HUES6 (cell line): ENCODE results near the gene HCST.
A peak's percentile ranks its signal among the peaks of the same experiment; 100 is the strongest.
"Not testable (repeated sequence)": the region's sequence is repeated elsewhere in the genome, so short reads cannot be mapped to it uniquely, and the experiment has no call there.

ENCODE experiments used
- H3K27ac ChIP-seq: 2 replicates; pipeline ENCODE4 v1.7.0; 2013; ENCODE audit warnings: low read depth, mild to moderate bottlenecking, low read length, inconsistent platforms
- H3K27me3 ChIP-seq: 2 replicates; pipeline ENCODE4 v1.6.1; 2013; ENCODE audit warnings: low read length; ENCODE audit not compliant: control insufficient read depth, insufficient read depth
- H3K36me3 ChIP-seq: 2 replicates; pipeline ENCODE4 v1.6.1; 2013; ENCODE audit warnings: low read length; ENCODE audit not compliant: control insufficient read depth, insufficient read depth
- H3K4me1 ChIP-seq: 2 replicates; pipeline ENCODE4 v1.6.1; 2013; ENCODE audit warnings: low read length; ENCODE audit not compliant: control insufficient read depth, insufficient read depth
- H3K4me3 ChIP-seq: 2 replicates; pipeline ENCODE4 v1.5.1; 2013; ENCODE audit warnings: low read depth, low read length
- H3K9ac ChIP-seq: one replicate; pipeline ENCODE4 v1.6.1; 2013; ENCODE audit warnings: mild to moderate bottlenecking, low read length
- H3K9me3 ChIP-seq: 2 replicates; pipeline ENCODE4 v1.6.1; 2013; ENCODE audit warnings: low read depth, low read length; ENCODE audit not compliant: control insufficient read depth, insufficient read depth

Gene HCST

DNA sequence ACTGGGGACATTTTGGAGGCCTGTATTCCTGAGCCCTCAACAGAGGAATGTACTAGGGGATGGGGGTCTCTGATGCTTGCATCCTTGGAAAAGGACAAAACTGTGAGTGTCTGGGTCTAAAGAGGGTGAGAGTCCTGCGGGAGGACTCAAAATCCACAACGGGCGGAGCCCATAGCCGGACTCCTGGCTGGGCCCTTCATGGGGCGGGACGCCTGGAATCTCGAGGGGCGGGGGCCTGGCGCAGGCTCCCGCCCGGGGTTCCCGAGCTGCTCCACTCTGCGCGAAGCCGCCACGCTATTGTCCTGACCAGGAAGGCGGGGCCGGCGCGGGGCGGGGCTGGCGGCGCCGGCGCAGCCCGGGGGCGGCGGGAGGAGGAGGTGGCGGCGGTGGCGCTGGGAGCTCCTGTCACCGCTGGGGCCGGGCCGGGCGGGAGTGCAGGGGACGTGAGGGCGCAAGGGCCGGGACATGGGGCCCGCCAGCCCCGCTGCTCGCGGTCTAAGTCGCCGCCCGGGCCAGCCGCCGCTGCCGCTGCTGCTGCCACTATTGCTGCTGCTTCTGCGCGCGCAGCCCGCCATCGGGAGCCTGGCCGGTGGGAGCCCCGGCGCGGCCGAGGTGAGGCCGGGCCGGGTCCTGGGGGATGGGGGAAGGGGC is 34.0 kb upstream of the HCST start, which contains the start of gene APLP1:
APLP1 (plus strand) TSS at position 403 of the 651 bp plus-strand sequence; CDS start at position 466, 63 bp downstream.
- Histone ChIP-seq H3K27ac (no peak within 1 kb of the TSS), H3K9ac (peak within 1 kb of the TSS; percentile 6), H3K36me3 (no peaks in the 10 kb centered on the region), H3K4me1 (peaks cover 16% of the 10 kb centered on the region; the same call in 1 of the 2 replicates), H3K4me3 (peak within 1 kb of the TSS; percentile 77), H3K27me3 (peaks cover 49% of the 10 kb centered on the region), H3K9me3 (no peaks in the 10 kb centered on the region)

DNA sequence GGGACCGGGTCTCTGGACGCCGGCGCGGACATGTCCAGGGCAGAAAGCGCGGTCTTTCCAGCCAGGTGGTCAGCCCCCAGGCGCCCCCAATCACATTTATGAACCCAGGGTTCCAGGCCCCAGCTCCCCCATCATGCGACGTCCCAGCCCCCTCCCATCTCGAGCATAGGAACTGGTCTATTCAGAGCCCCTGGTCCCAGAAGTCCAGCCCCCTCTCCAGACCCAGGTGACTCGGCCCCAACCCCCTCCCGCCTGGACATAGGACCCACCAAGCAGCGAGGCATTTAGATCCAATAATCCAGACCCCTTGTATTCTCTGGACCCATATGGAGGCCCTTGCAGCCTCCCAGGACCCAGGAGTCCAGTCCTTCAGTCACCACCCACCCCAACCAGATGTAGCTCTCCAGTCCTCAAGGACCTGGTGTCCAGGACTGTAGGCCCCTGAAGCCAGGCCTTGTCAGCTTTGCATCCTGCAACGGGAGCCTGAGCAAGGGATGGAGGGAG is 33.5 kb upstream of the HCST start:
- Histone ChIP-seq H3K9me3 (no peaks in the 10 kb centered on the region), H3K27me3 (peaks cover 49% of the 10 kb centered on the region), H3K9ac (no peak overlapping the region), H3K4me1 (peaks cover 16% of the 10 kb centered on the region; the same call in 1 of the 2 replicates), H3K4me3 (peak overlapping the region; percentile 77), H3K36me3 (no peaks in the 10 kb centered on the region), H3K27ac (no peak overlapping the region)

DNA sequence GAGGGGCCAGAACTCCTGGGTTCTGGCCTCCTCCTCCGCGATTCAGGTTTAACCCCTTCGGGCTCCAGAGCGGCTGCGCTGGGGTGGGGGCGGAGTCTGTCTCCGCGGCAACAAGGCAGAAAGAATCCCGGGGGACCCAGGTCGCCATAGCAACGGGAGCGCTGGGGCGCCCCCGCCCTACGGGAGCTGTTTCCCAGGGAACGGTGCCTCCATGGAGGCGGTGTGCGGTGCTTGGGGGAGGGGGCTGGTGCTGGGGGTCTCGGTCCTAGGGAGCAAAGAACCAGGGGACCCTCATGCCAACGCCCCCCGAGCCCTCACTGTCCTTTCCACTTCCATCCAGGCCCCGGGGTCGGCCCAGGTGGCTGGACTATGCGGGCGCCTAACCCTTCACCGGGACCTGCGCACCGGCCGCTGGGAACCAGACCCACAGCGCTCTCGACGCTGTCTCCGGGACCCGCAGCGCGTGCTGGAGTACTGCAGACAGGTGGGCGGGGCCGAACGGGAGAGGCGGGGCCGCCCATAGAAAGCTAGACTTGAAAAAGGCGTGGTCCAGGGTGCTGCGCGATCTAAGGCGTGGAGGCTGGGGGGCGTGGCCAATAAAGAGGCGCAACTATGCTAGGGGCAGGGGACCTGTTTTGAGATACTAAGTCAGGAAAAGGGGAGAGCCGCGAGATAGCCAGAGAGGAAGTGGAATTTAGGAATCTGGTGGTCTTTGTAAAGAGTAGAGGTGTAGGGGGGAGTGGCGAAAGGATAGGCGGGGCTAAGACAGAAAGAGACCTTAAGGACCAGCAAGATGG is 32.8 kb upstream of the HCST start:
- Histone ChIP-seq H3K4me1 (peaks cover 16% of the 10 kb centered on the region; the same call in 1 of the 2 replicates), H3K27ac (no peak overlapping the region), H3K4me3 (peak overlapping the region; percentile 77), H3K27me3 (peaks cover 42% of the 10 kb centered on the region), H3K9ac (no peak overlapping the region), H3K36me3 (no peaks in the 10 kb centered on the region), H3K9me3 (no peaks in the 10 kb centered on the region)

DNA sequence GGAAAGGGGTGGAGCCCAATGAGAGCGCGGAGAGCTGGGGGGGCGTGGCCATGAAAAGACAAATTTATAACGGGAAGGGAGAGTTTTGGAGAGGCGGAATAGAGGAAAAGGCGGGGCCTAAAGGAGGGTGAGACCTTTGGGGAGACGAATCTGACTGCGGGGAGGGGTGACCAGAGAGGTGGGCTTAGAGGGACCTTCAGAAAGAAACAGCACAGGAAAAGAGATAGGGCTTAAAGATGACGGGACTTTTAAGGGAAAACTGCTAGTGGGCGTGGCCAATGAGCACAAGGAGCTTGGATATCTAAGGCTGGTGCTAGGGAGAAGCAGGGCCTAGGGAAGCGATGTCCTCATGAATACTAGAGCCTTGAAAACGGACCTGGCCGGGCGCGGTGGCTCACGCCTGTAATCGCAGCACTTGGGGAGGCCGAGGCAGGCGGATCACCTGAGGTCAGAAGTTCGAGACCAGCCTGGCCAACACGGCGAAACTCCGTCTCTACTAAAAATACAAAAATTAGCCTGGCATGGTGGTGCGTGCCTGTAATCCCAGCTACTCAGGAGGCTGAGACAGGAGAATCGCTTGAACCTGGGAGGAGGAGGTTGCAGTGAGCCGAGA is 32.1 kb upstream of the HCST start:
- H3K36me3 ChIP-seq, H3K27ac ChIP-seq, H3K9ac ChIP-seq, H3K9me3 ChIP-seq: not testable (repeated sequence)
- Histone ChIP-seq H3K4me3 (peak overlapping the region; percentile 77), H3K27me3 (peaks cover 37% of the 10 kb centered on the region), H3K4me1 (peaks cover 16% of the 10 kb centered on the region; the same call in 1 of the 2 replicates)

DNA sequence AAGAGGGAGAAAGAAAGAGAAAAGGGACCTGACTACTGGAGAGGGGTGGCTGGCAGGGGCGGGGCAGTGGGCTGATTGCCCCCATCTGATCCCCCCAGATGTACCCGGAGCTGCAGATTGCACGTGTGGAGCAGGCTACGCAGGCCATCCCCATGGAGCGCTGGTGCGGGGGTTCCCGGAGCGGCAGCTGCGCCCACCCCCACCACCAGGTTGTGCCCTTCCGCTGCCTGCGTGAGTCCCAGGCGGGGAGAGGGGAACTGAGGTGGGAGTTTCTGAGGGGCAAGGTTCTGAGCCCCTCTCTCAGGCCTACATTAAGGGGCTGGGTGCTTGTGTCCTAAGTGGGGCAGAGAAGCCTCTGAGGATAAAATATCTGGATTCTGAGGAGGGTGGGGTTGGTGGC is 31.5 kb upstream of the HCST start:
- H3K27ac ChIP-seq: no peak overlapping the region
- H3K4me1 ChIP-seq: peaks cover 16% of the 10 kb centered on the region; the same call in 1 of the 2 replicates
- H3K9me3 ChIP-seq: no peaks in the 10 kb centered on the region
- peaks cover 31% of the 10 kb centered on the region for H3K27me3 ChIP-seq
- H3K36me3 ChIP-seq: no peaks in the 10 kb centered on the region
- H3K9ac ChIP-seq: no peak overlapping the region
- H3K4me3 ChIP-seq: peak overlapping the region; percentile 77; the same call in 1 of the 2 replicates

DNA sequence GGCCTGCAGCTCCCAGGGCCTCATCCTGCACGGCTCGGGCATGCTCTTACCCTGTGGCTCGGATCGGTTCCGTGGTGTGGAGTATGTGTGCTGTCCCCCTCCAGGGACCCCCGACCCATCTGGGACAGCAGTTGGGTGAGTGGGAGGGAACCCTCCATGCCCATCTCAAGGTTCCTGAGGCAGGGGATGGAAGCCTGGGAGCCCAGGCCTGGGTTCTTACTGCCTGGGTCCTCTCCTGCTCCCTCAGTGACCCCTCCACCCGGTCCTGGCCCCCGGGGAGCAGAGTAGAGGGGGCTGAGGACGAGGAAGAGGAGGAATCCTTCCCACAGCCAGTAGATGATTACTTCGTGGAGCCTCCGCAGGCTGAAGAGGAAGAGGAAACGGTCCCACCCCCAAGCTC is 30.7 kb upstream of the HCST start:
- no peak overlapping the region for H3K27ac ChIP-seq
- no peaks in the 10 kb centered on the region for H3K9me3 ChIP-seq
- no peak overlapping the region for H3K9ac ChIP-seq
- peaks cover 23% of the 10 kb centered on the region for H3K27me3 ChIP-seq
- H3K36me3 ChIP-seq: 0 out of 2 replicates have a peak, but pooled peaks cover 3% of the 10 kb centered on the region
- no peak overlapping the region for H3K4me3 ChIP-seq
- H3K4me1 ChIP-seq: peaks cover 16% of the 10 kb centered on the region; the same call in 1 of the 2 replicates

DNA sequence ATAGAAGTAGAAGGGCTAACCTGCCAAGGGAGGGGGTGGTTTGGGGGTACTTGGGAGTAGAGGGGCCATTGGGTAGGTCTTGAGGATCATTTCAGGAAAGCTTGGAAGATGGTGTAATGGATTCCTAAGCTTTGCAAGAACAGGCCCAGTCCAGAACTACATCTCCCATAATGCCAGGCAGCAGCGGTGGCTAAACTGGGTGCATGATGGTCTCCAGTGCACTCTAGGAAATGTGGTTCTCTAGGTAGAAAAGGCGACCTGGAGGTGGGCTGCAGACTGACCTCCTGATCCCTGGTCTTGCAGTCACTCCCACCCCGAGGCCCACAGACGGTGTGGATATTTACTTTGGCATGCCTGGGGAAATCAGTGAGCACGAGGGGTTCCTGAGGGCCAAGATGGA is 30.1 kb upstream of the HCST start:
- Histone ChIP-seq H3K4me1 (peaks cover 16% of the 10 kb centered on the region; the same call in 1 of the 2 replicates), H3K36me3 (0 out of 2 replicates have a peak, but pooled peaks cover 3% of the 10 kb centered on the region), H3K27me3 (peaks cover 17% of the 10 kb centered on the region), H3K9ac (no peak overlapping the region), H3K9me3 (no peaks in the 10 kb centered on the region), H3K4me3 (no peak overlapping the region), H3K27ac (no peak overlapping the region)

DNA sequence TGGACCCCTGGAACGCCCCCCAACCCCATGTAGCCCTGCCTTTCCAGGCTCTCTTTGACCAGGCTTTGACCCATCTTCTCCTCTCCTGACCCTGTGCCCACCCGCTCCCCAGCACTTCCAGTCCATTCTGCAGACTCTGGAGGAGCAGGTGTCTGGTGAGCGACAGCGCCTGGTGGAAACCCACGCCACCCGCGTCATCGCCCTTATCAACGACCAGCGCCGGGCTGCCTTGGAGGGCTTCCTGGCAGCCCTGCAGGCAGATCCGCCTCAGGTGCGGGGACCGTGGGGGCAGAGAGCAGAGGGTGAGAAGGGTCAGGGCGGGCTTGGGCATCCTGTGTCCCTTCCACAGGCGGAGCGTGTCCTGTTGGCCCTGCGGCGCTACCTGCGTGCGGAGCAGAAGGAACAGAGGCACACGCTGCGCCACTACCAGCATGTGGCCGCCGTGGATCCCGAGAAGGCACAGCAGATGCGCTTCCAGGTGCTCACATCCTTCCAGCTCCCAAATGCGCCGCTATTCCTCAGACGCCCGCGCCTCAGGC is 27.9 kb upstream of the HCST start:
- no peak overlapping the region for H3K9ac ChIP-seq
- no peak overlapping the region for H3K27ac ChIP-seq
- H3K9me3 ChIP-seq: no peaks in the 10 kb centered on the region
- no peak overlapping the region for H3K4me3 ChIP-seq
- H3K4me1 ChIP-seq: peaks cover 15% of the 10 kb centered on the region
- 0 out of 2 replicates have a peak, but pooled peaks cover 3% of the 10 kb centered on the region for H3K36me3 ChIP-seq
- peaks cover 21% of the 10 kb centered on the region for H3K27me3 ChIP-seq

DNA sequence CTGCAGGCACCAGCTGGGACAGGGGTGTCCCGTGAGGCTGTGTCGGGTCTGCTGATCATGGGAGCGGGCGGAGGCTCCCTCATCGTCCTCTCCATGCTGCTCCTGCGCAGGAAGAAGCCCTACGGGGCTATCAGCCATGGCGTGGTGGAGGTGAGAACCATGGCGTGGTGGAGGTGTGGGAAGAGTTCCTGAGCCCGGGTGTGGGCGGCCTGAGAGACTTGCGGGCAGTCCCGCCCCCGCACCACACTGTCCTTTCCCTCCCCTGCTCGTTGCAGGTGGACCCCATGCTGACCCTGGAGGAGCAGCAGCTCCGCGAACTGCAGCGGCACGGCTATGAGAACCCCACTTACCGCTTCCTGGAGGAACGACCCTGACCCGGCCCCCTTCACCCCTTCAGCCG is 23.3 kb upstream of the HCST start:
- Histone ChIP-seq H3K9ac (no peak overlapping the region), H3K36me3 (0 out of 2 replicates have a peak, but pooled peaks cover 3% of the 10 kb centered on the region), H3K4me3 (0 out of 2 replicates have a peak overlapping the region, but pooled peaks have one; percentile 8), H3K27me3 (peaks cover 23% of the 10 kb centered on the region), H3K27ac (no peak overlapping the region), H3K4me1 (peaks cover 8% of the 10 kb centered on the region), H3K9me3 (no peaks in the 10 kb centered on the region)

DNA sequence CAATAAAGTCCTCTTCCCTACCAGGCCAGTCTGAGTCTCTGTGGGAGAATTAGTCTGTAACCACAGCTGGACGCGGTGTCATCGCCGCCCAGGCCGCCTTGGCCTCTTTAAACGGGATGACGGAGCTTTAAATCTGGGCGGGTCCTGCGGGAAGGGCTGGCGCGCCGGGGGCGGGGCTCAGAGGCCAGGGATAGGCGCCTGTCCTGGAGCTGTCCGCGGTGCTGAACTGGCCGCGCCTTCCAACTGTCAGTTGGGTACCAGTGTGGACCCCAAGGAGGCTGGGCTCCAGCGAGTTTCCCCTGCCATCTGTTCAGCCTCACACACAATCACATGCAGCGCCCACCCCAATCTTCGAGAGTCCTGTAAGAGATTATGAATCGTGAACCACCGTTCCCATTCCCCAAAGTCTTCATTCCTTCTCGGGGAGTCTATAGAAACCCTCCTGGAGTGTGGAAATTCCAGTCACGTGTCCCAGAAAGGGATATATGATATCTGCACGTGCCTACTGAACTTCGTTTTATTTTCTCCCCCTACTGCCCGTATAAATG is 22.5 kb upstream of the HCST start:
- 0 out of 2 replicates have a peak overlapping the region, but pooled peaks have one; percentile 8 for H3K4me3 ChIP-seq
- peaks cover 23% of the 10 kb centered on the region for H3K27me3 ChIP-seq
- H3K36me3 ChIP-seq: 0 out of 2 replicates have a peak, but pooled peaks cover 3% of the 10 kb centered on the region

More for the DNA sequence above, 22.5 kb upstream of the HCST start:
- Histone ChIP-seq H3K9ac (no peak overlapping the region), H3K9me3 (no peaks in the 10 kb centered on the region), H3K4me1 (peaks cover 8% of the 10 kb centered on the region), H3K27ac (no peak overlapping the region)
